ELR (cell line): Measurements from ENCODE around the gene FEV.

Source experiments
- DNase-seq: peaks from one replicate; pipeline ENCODE4 v3.0.0-alpha.2; 2015; ENCODE audit warnings: low read depth

Gene FEV

DNA sequence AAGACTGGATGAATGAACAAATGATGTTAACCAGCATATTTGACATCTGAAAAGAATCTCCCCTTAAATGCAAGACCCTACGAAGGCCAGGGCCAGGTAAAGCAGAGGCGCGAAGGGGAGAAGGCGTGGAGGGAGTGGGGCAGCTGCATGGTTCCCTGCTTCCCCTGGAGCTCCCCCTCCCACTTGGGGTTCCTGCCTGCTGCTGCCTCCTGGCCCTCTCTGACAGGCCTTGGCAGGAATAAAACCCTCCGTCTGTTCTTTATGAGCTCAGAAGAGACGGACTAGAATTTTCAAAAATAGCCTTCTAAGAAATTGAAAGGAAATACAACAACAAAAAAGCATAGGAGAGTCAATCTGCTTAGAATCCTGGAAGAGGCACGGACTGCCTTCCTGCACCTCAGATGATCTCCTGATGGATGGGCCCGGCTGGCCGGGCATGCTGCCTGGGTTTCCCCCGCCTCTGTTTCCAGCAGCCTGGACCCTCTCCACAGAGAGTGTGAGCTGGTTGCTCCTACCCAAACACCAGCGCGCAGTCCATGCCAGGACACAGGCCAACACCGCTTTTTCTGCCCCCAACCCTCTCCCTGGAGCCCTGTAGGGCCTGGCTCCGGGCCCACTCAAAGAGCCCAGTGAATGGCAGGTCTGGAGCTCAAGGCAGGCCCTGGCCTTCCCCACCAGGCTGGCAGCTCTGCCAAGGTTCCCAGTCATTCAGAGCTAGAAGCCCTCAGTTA is 32.4 kb upstream of the FEV start:
- no peak for DNase-seq

DNA sequence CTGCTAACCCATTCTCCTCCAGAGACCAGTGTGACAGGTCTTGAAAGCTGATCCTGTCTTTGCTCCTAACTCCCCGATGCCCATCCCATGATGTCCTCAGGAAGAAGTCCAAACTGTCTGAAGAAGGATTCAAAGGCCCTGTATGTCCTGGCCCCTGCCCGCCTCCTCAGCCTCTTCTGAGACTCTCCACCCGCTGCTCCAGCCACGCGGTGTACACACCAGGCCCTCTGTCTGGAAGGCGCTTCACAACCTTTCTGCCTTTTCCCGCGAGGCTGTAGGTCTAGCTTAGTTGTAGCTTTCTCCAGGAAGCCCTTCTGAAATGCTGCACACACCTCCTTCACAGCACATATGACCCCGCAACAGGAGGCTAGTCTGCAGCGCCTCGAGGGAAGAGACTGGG is 31.7 kb upstream of the FEV start:
- no peak for DNase-seq

DNA sequence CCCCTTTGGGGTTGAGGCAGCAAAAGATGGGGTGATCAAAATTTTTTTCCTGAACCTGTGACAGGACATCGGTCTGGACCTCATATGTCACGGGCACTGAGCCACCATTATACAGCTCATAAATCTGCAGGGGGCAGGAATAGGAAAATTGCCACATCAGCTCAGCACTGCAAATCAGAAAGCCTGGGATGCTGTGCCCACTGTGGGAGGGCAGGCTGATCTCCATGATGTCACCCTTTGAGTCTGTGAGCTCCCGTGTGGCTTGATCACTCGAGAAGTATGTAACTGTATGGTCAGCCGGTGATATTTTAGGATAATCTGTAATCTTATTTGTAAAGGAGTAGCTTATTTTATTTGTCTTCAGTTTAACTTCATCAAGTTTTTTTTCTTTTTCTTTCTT is 25.9 kb upstream of the FEV start:
- DNase-seq = no peak

DNA sequence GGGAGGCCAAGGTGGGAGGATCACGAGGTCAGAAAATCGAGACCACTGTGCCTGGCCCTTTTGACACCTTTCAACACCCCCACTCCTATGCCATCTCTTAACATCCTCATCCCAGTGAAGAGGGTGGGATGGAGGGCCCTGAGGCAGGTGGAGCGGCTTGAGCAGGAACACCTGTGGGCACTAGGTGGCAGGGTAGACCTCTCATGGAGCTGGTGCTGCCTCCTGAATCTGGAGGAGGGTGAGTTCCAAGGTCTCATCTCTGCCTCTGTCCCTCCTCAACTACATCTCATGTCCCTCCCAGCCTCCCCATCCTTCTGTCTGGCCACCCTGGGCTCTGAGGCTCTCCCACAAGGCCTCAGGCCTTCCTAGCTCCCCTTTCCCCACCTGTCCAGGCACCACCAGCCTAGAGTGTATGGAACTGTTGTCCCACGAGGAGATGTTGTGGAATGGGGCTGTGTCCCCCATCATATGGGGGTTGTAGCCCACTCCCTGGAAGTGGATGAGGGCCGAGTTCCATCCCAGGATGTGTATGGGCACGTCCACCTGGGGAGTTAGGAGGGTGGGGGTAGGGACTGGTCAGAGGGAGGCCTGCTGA is 25.3 kb upstream of the FEV start:
- DNase-seq = peak; percentile 30

DNA sequence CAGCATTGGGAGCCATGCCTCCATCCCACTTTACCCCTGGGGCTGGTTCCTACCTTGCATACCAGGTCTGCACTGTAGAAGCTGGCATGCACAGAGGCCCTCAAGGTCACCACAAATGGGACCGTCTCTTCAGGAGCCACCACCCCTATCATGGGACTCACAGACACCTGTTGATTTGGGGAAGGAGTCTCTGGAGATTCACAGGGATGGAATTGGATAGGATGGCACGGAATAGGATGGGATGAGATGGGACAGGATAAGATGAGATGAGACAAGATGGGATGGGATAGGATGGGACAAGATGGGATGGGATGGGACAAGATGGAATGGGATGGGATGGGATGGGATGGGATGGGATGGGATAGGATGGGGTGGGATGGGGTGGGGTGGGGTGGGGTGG is 24.3 kb upstream of the FEV start:
- no peak for DNase-seq

DNA sequence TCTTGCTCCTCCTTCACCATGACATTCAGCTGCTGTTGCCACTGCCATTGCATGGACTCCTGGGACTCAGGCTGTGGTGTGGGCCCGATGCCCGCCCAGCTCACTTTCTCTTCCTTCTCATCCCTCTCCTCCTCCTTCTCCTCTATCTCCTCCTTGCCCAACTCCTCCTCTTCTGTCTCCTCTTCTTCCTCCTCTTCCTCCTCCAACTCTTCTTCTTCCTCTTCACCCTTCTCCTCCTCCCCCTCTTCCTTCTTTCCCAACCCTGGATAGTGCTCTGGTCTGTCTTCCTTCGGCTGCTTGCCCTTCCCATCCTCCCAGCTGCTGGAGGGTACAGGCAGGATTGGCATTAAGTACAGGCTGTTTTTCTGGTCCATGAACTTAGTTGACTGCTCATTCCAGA is 19.0 kb upstream of the FEV start:
- no peak for DNase-seq

DNA sequence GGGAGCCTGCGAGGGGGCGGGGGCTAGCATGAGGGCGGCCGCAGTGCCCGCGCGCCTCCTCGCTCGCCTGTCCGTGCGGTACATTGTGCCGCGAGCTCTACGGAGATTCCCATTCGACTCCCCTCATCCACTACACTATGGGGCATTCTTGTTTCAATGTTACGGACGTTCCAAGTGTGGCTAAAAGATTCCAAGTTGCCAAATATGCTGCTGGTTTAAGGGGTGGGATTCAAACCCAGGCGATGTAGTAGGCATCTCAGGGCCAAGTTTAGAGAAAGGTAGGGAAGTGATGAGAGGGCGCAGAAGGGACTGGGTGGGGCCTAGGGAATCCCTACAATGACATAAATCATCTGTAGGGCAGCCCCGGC is 18.3 kb upstream of the FEV start:
- DNase-seq = peak; percentile 28

DNA sequence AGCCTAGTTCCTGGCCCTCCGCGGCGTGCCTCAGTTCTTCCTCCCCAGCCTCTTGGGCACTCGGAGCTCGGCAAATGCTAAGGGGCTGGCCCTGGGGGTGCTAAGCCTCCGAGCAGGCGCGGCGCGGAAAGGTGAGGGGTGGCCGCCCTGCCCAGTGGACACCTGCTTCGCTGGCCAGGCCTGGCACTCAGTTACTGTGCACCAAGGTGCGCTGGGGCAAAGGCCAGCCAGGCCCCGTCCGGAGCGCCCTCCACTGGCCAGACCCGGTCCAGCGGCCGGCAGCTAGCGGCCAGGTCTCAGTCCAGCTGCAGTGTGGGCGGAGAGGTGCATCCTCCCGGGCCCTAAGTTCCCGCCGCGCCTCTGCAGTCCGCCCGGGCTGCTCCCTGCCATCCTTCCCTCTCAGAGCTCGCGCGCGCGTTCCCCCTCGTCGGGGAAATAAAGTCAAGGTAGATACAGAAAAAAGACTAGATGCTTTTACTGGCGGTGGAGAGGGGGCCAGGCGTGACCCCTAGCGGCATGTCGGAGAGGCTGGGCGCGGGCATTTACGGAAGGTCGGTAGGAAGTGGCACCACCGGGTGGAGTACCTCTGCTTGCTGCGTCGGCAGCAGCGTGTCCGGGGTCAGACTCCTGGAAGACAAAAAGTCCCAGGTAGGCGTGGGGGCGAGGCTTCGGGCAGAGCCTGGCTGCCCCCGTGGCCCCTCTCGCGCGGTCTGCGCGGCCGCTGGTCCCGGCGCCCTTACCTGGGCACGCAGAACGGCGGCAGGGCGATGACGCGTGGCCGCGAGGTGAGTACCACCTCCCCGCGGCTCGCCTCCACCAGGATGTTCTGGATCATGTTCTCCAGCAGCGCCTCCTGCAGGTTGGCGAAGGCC is 17.6 kb upstream of the FEV start:
- DNase-seq = no peak

DNA sequence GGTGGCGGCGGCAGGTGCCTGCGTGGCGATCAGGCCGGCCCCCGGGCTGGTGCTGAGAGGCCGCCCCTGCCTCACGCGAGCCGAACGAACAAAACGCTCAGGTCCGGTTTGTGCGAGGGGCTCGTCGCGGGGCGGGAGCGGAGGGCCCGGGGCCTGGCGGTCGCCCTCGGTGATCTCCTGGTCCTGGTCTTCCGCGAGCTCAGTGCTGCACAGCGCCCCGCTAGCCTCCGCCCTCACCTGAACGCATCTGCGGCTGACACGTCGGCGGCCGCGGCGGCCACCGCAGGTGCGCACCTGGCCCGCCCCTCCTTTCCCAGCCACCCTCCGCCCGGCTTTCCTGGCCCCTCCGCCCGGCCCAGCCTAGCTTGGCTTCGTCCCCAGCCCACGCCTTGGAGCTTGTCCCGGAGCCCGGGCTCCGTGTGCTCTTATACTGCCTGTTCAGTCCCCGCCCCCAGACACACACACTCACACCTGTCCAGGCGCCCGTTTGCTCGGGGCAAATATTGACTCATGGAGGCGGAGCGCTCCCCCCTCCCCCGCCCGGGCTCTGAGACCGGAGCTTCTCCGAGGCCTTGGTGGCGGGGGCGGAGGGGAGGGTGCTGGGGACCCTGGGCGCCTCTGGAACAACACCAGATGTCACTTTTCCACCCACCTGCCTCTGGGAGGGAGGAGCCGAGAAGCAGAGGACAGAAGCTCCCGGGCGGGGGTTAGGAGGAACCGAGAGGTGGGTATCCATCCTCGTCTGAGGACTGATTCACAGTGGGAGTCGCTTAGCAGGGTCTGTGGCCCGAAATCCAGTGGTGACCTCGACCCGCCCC is 16.8 kb upstream of the FEV start:
- DNase-seq = no peak

DNA sequence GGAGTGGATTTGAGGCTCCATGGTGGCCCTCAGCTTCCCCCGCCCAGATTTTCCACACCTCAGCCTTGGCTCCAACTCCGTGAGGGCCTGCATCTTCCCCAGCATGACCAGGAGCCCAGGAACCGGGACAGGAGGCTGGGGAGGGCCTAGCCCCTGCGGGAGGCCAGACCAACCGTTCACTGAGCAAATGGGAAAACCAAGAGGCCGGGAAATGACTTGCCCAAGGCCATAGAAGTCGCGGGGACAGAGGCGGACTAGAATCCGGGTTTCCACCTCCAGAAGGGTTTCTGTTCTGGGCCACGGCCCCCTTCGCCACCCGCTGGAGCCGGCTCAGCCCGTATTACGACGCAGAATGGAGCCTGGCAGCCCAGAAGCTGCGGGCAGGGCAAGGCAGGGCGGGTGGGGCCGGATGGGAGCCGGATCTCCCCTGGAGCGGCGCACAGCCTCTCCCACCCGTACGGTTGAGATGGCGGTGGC is 16.2 kb upstream of the FEV start:
- DNase-seq = no peak

DNA sequence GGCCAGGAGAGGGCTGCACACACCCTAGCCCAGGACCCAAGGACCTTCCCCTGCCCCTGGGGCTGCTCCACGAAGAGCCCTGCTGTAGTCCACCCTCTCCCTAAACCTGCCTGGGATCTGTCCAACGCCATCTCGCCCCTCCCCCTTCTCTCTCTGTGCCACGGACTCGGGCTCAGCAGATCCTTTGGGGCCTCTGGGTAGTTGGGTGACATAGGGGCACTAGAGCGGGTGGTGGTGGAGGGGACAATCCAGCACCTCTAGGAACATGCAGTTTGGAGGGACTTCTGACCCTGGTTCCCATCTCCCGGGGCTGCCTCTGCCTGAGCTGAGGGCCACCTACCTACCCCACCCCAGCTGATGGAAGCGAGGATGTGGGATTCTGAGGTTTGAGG is 15.6 kb upstream of the FEV start:
- no peak for DNase-seq

DNA sequence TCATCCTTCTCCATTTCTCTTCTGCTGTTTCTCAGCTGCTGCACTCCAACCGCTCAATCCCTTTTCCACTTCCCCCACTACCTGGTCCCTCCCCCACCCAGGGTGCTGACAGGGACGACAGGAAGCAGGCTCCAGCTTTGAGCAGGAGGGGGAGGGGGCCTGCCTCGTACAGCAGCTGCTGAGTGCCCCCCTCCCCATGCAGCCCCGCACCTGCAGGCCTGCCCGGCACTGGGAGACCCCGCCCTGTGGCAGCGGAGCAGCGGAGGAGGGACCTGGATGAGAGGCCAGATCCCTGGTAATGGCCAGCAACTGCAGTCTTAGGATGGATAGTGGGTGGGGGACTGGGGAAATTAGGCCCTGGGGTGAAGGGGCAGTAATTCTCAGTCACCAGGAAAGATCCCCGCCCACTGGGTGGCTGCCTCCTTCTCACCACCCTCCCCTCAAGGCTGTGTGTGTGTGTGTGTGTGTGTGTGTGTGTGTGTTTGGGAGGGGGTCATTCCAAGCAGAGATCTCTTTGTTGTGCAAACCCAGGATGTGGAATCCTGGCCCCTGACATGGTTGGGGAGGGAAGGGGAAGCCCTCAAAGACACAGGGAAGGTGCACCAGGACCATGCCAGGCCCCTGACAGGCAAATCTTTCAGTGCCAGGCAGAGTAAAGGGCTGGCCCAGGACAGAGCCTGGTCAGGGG is 15.0 kb upstream of the FEV start:
- no peak for DNase-seq

DNA sequence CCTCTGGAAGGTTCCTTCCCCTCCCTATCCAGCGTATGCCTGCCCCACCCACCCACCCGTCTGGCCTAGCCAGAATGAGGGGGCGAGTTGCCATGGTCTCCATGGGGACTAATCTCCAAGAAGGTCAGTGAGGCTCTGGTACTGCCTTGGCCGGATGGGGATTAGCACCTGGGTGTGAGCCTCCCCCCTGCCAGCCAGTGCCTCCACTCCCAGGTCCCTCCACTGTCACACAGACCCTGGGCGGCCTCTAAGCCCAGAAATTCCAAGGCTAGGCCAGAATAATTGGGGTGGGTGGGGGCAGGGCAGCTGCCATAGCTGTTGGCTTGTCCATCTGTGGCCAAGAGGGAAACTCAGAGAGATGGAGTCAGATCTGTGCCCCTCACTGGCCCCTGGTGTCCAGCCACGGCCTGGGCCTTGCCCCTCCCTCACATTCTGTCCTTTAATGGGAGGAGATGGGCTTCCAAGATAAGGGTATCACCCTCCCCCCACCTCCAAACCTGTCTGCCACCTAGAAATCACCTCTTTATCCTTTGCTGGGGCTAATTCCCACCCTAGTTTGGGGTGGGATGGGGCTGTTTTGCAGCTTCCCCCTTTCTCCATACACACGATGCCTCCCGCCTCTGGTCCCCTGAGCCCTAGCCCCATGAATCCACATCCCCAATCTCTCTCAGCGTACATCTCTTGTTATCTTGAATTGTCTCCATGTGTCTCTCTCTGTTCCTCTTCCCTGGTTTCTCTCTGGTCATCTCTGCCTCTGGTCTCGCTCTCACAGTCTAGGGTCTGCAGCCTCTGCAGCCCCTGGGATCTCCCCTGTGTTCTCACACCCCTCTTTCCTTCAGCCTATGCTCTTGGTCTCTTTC is 14.3 kb upstream of the FEV start:
- DNase-seq = no peak

DNA sequence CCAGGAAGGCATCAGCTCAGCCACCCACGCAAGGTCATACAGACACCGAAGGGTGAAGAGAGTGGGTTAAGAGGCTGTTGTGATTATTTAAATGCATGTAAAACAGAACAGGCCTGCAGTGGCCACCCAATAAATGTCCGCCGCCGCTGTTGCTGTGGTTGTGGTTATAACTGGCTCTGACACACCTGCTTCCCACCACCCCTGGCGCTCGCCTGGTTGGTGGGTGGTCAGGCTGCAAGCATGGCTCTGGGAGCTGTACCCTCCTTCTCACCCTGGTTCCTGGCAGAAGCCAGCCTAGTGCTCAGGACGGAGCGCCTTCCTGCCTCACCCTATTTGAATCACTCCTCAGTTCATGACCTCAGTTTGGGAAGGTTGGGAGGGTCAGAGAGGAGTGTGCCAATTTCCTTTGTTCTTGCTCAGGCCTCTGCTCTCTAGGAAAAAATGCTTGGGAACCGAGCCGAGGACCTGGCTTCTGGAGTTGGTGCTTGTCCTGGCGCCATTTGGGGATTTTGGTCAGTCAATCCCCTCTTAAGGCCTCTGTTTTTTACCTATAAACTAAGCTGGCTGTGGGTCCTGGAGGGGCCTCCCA is 13.5 kb upstream of the FEV start:
- no peak for DNase-seq

DNA sequence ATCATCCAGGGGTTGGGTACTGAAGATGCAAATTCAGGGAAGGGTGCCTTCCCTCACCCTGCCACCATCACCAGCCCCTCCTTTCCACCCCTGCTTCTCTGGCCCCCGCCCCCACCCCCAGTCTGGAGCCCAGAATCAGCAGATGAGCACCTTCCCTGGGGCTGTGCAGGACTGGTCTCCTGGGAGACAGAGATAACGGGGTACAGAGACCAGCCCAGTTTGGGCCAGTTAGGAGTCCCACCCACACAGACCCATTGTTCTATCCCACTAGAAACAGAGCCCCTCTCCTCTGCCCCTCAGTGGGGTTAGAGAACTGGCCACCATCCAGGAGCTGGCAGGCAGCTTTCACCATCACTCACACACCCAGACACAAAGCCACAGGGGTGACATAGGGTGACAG is 12.7 kb upstream of the FEV start:
- DNase-seq = no peak

DNA sequence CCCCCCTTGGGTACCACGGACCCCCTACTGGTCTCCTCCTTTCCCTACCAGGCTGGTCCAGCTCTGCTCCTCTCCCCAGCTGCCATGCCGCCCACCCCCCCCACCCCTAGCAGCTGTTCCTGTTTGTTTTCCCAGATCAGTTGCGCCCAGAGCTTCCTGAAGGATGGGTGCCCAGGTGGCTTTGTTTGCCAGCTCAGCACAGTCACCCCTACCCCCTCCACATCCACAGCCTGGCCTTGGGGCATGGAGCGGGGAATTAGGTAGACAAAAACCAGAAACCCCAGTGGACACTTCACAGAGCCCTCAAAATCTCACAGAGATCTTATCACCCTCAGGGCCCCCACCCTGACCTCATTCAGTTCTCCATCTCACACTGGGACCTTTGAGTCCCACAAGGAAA is 12.0 kb upstream of the FEV start:
- DNase-seq = no peak

DNA sequence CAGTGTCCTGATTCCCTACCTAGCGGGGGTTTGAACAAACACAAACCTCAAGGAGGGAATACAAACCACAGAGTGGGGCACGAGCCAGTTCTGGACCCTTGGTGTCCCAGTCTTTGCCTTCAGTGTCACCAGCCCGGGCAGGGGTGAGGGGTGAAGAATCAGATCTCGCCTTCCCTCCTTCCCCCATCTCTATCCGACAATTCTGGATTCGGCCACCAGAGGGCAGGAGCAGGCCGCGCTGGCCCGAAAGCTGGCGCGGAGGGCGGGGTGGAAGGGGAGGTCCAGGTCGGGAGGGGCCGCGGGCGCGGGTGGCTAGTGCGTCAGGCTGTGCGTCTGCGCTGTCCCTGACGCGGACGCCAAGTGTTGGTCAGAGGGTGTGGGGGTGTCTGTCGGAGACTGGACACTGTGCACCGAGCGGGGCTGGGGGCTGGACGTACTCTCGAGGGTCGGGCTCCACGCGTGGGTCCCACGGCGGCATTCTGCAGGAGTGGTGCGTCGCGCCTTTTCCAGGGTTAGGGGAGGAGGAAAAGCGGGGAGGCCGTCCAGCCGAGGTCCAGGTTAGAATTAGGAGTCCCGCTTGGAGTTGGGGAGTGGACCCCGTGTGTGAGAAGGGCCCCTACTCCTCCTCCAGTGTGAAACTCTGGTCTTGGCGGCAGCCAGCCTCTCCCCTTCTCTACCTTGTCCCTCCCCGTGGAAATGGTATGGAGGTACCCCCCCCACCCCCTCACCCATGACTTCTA is 11.2 kb upstream of the FEV start:
- DNase-seq = peak; percentile 88

DNA sequence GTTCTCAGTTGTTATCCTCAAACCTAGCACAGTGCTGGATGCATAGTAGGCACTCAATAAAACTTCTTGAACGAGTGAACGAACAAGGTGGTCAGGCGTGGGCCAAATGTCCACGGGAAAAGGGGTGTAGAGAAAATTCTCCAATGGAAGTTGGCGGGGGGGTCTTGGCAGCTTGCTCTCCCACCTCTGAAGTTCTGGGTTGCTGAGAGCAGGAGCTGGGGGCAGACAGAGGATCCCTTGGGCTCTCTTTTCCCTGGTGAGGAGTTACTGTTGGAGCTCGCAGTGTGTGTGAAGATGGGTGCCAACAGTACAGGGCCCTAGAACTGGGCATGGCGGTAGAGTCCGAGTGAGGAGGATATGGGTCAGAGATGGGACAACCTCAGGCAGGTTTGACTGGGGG is 10.6 kb upstream of the FEV start:
- DNase-seq = no peak
